NCI-H1105 treated with DMSO at 0.1 percent for 48 hours (cell line): ENCODE measurements around the gene LINGO1.
A peak's percentile ranks its signal among the peaks of the same experiment; 100 is the strongest.

Experiments
- DNase-seq: peaks from one replicate; lab custom pipeline; 2025; lab: John Stamatoyannopoulos, UW

The LINGO1 gene

DNA sequence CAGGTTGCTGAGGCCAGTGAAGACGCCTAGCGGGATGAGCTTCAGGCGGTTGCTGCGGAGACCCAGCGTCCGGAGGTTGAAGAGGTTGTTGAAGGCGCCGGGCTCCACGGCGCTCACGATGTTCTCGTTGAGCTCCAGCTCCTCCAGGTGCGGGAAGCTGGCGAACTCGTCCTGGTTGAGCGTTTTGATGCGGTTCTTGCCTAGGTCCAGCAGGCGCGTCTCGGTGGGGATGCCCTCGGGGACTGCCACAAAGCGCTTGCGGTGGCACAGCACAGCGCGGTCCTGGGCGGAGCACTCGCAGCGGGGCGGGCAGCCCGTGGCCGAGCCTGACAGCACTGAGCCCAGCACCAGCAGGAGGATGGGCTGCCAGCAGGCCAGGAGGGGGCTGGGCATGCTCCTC lies 17.2 kb downstream of the LINGO1 start:
- DNase-seq = no peak

DNA sequence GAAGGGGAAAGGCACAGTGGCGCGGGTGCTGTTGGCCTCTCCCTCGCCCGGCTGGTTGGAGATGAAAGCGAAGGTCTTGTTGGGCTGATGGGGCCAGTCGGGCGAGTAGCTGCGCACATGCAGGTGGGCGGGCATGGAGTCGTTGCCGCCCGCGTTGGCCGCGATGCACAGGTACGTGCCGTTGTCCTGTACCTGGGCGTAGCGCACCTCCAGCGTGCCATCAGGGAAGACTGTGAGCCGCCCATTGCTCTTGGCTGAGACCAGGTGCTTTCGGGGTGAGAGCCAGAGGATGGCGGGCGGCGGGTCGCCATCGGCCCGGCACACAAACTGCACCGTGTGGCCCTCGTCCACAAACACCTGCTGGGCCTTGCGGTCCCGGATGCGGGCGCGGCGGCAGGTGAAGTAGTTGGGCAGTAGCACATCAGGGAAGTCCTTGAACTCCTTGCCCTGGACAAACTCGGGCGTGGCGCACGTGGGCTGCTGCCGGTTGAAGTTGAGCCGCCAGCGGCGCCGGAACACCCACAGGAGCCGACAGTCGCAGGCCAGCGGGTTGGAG lies 18.4 kb downstream of the LINGO1 start:
- no peak for DNase-seq

DNA sequence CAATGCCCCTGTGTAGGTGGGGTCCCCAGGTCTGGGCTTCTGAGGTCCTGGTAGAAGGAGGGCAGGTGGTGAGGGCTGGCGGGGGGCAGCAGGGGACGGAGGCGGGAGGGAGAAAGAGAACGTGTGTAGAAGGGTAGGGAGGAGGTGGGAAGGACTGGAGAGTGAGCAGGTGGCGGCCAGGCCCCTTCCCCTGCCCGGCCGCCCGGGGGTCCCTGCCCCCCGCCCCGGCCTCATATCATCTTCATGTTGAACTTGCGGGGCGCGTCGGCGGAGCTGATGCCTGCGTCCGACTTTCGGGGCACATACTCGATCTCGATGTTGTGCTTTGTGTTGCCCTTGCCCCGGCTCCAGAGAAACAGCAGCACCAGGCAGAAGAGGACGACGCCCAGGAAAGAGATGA lies 18.9 kb downstream of the LINGO1 start:
- no peak for DNase-seq

DNA sequence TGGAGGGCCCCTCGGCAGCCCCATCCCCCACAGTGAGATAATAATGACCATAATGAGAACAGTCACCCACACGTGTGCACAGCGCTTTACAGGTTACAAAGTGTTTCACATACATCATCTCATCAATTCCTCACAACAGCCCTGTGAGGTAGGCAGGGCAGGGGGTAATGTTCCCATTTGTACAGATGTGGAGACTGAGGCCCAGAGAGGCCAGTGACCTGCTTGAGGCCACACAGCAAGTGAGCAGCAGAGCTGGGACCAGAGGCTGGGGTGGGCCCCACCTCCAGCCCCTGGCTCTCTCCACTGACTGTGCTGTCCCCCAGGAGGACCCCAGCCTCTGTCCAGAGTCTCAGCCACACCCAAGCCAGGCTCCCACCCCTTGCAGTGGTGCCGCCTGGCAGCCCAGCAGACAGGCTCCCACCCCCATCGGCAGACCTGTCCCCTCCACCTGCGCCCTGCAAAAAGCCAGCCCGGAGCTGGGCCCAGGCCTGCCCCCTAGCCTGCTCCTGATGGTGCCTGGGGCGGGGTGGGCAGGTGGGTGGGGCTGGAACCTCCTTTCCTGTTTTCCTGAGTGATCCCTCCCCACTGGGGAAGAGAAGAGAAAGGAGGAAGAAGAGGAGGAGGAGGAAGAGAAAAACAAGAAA lies 19.6 kb downstream of the LINGO1 start:
- DNase-seq = no peak

DNA sequence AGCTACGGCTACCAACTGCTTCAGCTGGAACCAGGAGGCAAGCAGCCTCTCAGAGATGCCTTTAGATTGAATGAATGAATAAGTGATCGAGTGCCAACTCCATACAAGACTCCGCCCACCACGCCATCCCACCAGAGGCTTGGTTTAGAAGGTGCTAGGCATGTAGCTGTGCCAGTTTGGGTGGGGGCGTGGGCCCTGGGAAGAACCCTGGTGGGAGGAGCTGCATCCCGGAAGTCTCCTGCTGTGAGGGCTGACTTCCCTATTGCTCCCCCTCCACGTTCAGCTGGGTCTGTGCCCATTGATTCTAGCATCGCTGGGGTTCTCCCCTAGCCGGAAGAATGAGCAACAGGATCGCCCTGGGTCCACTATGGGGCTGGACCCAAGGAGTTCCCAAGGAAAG lies 20.9 kb downstream of the LINGO1 start:
- DNase-seq = no peak

DNA sequence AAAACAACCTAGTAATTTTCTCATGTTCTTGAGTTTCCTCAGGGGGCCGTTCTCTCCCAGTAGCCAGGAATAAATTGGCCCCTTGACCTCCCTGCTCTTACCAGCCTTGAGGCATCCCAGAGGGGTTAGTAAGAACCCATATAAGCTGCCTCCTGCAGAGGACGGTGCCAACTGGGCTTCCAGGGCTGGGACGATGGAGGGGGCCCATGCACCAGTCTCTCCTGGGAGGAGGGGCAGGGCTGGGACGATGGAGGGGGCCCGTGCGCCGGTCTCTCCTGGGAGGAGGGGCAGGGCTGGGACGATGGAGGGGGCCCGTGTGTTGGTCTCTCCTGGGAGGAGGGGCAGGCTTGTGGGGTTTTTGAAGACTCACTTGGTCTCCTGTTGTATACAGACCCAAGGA lies 22.0 kb downstream of the LINGO1 start:
- no peak for DNase-seq

DNA sequence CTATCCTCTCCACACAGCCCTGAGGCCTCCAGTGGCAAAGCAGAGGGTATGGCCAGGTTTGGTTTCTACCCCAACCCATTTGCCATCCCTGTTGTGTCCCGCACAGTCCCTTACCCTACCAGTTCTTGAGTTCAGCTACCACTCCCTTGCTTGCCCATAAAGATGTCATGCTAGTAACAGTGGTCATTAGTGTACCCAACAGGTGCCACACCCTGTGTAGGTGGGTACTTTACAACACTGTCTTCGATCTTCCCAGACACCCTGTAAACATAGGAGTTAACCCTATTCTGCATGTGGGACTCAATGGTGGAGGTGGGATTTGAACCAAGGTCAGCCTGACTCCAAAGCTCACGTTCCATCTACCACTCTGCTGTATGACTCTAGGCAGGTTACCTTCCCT lies 23.2 kb downstream of the LINGO1 start:
- DNase-seq = no peak

DNA sequence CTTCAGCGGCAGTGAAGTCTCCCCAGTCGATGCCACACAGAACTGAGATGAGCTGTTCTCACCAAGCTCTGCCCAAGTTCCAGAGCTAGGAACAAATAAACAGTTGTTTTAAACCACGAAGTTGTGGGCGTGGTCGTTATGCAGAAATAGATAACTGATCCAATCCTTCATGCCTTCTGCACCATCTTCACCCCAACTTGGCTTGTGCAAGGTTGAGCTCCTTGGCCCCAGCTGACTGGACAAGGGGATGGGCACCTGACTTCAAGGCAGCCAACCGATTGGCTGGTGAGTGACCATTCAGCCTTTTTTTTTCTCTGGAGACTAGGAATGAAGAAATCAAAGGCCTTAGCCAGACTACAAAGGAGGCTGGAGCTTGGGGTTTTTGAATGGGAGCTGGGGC lies 23.9 kb downstream of the LINGO1 start:
- no peak for DNase-seq

DNA sequence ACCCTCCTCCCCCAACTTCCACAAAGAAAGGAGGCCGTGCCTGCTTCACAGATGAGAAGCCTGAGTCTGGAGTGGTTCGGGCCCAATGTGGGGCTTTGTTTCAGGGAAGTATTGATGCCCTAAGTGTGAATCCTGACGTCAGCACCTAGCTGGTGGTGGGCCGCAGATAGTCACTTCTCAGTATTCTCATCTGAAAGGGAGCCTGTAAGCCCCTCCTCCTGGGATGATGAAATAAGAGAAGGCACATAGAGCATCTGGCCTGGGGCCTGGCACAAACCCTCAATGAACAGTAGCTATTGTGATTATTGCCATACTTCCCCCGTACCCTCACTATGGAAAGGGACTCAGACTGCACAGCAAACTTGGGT lies 24.8 kb downstream of the LINGO1 start:
- no peak for DNase-seq

DNA sequence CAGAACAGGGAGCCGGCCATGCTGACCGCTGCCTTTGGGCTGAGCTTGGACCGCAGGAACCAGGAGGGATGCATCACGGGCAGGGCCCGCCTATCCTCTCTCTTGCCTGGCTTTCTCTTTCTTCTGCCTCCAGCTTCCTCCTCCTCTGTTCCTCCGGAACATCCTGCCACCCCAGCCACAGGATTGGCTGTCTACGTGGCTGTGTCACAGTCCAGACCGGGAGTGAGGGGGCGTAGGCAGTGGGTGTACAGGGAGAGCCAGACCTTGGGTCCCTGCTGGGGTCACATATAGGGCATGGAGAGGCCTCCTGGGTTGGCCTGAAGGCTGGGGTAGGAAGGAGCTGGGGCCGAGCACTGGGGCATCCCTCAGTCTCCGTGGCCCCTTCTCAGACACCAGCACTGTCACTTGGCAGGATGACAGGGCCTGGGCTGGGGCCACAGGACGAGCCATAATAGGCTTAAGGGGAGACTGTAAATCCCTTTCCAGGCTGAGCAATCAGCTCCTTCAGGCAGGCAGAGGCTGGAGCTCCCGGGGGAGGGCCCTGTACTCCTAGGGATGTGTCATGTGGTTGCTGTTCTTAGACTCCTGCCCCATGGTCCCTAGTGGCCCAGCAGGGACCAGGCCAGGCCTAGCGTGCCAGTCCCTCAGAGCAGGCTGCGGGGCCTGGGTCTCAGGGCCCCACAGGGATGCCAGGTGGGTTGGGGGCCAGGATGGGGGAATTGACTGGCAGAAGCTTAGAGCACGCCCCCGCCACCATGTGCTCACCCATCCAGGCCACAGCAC lies 25.4 kb downstream of the LINGO1 start:
- no peak for DNase-seq

DNA sequence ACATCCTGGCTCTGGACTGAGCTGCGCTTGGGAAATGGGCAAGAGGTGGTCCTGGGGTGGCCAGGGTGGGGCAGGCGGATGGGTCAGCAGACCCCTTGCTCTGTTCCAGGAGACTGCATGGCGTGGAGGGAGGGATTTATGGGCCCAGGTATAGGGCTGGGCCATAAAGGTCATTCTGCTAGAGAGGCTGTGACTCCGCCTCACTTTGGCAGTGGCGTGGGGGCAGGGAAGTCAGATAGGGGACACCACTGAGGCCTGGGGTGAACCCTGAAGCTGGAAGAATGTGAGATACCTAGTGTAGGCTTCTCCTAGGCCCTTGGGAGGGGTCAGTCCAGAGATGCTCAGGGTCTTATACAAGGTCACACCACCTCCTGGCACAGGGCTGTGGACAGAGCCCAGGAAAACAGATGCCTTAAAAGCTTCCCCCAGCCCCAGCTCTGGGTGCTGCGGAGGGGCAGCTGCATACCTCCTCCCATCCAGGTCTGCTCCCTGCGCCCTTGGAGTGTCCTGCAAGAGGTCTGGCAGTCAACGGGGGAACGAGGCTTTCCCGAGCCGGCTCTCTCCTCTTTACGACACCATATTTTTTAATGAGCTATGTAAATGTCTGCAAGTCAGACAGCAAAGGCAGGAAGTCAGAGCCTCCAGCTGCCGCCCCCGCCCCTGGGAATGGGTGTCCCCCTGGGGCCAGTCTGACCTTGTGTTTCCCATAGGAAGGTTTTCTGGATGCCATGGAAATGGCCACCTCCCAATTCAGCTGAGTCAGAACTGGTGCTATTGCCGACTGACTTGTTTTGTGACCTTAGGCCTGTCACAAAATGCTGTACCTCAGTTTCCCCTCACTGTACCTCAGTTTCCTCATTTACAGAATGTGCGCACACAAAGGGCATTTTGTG lies 26.3 kb downstream of the LINGO1 start:
- no peak for DNase-seq

DNA sequence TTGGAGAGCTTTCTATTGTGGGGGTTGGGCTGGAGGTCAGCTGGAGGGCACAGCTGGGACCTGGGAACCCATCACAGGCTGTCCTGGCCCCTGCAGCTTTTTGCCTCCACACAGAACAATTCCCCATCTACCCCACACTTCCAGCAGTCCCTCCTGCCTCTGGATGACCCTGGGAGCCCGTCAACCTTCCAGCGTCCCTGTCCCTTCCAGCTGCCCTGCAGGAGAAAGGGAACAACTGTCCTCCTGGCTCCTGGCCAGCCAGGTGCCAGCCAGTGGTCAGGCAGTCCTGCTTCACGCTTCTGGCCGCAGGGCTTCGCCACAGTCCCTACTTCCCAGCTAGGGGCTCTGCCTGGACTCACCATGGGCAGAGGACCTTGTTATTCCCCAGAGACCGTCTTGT lies 27.2 kb downstream of the LINGO1 start:
- no peak for DNase-seq

DNA sequence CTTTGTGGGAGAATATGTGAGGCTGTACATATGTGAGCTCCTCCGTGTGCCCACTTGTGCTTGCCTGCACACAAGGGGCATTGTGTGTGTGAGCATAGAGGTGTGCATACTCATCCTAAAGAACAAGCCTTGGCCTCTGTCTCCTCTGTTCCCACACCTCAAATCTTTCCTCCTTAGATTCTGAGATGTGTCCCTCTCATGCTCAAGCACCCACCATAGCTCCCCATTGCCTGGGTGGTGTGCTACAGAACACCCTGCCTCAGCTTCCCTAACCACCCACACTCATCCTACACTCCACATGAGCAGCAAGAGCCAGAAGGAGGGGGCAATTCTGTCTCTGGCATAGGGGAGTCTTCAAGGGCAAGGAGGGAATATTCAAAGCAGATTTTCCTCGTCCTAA lies 27.7 kb downstream of the LINGO1 start:
- no peak for DNase-seq

DNA sequence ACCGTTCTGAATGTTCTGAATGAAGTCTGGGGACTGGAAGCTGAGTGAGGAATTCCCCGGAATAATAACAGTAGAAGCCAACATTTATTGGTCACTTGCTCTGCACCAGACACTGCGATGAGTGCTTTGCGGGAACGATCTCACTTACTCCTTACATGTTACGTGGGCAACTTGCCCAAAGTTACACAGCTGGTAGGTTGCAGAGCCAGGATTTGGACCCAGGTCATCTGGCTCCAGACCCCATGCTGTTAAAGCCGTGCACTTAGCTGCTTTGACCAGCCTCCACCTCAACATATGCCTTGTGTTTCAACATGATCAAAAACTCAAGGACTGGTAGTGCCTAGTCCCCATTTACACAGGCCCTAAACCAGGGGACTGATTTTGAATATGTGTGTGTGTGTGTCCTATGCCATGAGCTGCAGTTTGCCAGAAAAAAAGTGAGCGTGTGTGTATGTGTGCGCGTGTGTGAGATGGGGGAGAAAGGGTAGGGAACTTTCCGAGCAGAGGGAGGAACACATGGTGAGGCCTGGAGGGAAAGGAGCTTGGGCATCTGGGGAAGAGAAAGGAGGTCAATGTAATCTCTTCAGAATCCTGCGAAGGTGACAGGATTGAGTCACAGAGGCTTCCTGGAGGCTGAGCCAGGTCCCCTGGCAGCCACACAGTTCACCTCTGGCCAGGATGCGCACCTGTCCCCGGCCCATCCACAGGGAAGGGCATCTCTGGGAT lies 28.9 kb downstream of the LINGO1 start:
- peak; percentile 34 for DNase-seq

DNA sequence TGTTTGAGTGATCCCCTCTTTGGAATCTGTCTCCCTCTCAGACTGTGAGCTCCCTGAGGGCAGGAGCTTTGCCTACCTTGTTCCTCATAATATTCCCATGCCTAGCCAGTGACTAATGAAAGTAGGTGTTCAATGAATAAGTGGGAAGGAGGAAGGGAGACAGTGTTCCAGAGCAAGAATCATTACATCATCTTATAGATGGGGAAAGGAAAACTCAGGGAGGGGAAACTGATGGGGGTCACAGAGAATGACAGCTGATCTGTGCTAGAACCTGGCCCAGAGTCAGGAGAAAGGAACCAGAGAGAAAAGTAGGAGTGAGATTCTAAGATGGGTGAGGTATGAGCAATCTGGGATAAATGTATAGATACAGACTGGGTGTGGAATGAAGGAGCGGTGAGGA lies 29.9 kb downstream of the LINGO1 start:
- no peak for DNase-seq

DNA sequence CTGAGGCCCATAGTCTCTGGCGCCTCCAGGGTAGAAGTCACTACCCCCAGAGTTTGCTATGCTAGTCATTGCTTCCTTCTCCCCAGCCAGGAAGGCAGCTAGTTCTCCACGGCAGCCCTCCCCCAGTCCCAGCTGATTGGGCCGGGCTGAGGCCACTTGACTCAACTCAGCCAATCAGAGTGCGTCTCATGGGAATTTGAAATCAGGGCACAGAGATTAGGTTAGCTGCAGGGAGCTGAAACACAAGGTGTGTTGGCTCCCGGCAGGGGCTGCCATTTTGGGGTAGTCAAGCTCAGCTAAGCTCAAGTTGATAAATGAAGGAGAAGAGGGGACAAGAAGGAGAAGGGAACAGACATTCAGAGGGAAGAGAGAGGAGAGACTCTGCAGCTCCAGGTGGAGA lies 32.8 kb downstream of the LINGO1 start:
- DNase-seq = no peak

DNA sequence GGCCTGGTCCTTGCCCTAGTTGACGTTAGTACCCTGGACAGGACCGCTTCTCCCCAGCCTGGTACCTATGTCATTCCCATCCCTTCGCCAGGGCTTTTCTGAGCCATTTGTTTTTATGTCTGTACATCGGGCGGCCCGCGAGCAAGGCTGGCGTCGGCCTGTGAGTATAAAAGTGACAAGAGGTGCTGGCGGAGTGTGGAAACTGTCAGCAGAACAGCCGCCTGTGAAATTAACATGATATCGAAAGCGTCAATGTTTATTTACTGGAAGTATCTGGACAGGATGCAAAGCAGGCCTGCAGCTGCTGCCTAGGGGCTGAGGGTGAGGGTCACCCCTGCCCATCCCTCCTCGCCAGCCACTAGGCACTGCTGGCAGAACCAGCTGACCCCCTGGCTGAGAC lies 33.4 kb downstream of the LINGO1 start:
- DNase-seq = no peak

DNA sequence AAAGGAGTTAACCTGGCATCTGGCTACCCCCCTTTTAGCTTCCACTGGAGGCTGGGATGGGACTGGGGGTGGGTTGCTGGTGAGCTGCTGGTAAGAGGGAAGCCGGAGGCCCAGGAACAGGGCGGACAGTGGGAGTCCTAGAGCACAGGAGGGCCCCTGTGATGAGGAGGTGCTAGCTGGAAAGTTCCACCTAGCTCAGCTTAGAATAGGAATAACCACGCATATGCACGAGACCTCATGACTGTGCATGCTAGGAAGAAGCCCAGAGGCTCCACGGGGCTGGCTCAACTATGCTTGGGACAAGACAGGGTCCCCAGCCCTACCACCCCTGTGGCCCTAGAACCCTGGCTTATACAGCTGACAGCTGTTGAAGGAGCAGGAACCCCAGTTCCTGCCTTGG lies 34.1 kb downstream of the LINGO1 start:
- DNase-seq = no peak

DNA sequence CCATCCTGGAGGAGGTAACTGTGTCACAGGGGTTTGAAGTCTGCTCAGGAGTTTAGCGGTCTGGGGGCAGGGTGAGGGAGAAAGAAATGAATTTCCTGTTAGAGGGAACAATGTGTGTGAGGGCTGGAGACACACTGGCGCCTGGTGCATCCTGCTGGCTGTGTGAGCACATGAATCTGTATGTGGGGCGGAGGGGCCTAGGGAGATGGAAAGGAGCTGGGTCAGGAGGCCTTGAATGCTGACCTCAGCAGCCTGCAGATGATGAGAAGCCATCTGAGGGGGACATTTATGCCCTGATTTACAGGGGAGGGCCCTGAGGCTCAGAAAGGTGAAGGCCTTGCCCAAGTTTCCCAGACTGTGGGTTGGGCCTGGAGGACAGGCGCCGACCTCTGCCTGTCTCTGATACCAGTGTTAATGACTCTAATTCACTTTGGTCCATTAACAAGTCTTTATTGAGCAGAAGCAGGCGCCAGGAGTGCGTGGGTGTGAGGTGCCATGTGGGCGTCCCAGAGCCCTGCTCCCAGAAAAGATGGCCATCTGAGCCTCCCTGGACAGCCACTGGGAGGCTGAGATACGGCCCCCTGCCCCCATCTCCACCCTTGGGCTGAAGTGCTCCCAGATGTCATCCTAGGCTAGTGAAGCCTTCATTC lies 34.8 kb downstream of the LINGO1 start:
- DNase-seq = no peak

DNA sequence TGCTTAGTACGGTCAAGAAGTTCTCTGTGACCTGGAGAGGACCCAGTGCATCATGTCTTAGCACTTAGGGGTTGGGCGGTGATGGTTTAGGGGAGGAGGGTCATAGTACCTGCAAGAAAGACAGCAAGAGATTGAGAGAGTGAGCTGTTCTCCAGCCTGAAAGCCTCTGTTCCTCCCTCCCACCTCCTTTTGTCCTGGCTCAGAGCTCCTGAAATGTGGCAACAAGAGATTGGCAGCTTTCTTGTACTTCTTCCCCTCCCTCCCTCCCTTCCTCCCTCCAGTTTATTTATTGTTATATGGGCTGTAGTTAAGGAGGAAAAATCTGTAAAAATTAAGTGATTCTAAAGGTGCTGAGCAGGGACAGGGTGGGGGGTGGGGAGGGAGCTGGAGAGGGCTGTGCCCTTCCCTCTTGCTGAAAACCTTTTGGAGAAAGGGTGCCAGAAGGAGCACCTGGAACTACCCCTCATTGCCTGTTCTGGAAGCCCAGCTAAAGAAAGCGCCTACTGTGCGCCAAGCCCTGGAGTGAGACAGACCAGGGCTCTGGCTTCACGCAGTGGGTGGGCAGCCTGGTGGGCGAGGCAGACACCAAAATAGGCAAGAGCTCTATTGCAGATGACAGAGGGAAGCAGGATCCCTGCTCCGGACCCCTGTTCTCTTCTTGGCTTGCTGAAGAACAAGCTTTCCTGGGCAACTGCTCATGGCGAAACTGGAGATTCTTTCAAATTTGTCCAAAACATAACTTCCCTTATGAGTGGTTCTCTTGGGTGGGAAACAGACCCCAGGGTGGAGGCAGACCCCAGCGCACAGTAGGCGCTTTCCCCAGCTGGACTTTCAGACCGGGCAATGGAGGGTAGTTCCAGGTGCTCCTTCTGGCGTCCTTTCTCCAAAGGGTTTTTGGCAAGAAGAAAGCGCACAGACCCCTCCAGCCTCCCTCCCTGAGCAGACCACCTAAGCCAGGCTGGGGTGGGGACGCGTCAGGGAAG lies 35.6 kb downstream of the LINGO1 start:
- DNase-seq = no peak
